Heart right ventricle (tissue), 16 donors: ENCODE results near the gene METTL26. TPM values are rescaled to one million over a fixed set of nuclear protein-coding genes. Genes with fewer than 3 reads are reported as not detected.

ENCODE experiments used
- ATAC-seq, 8 donors: fragments of 200-7000 bp; cut with Tn5 transposase; one replicate each; pipeline ENCODE4 v1.9.1; 2020; ENCODE audit warnings: mild to moderate bottlenecking in 8 of 8, moderate library complexity in 8 of 8, moderate number of reproducible peaks in 1 of 8
- DNase-seq, 2 donors: peaks; one replicate each; pipeline ENCODE4 v3.0.0-alpha.2; 2020
- H3K27ac ChIP-seq, 10 donors: fragments of 200-600 bp; sonication (generic) in 2 of 10; one replicate each; pipeline versions ENCODE4 v1.5.0 to v1.8.0; 2020 to 2022; ENCODE audit warnings: mild to moderate bottlenecking in 3 of 10
- H3K27me3 ChIP-seq, 7 donors: fragments of 200-600 bp; one replicate each; pipeline ENCODE4 v1.8.0; 2021 to 2022; ENCODE audit warnings: mild to moderate bottlenecking in 2 of 7
- H3K36me3 ChIP-seq, 9 donors: fragments of 200-600 bp; sonication (generic) in 1 of 9; one replicate each; pipeline versions ENCODE4 v1.5.0 to v1.8.0; 2020 to 2022; ENCODE audit warnings: mild to moderate bottlenecking in 2 of 9
- H3K4me1 ChIP-seq, 9 donors: fragments of 200-600 bp; sonication (generic) in 1 of 9; one replicate each; pipeline versions ENCODE4 v1.5.0 to v1.8.0; 2020 to 2022; ENCODE audit warnings: mild to moderate bottlenecking in 4 of 9
- H3K4me3 ChIP-seq, 10 donors: fragments of 200-600 bp; sonication (generic) in 2 of 10; one replicate each; pipeline versions ENCODE4 v1.5.0 to v1.8.0; 2020 to 2022; ENCODE audit warnings: mild to moderate bottlenecking in 7 of 10, moderate library complexity in 2 of 10
- H3K9me3 ChIP-seq, 11 donors: fragments of 200-600 bp in 10 of 11; sonication (generic) in 2 of 11; one replicate each; pipeline versions ENCODE4 v1.5.0 to v1.8.0; 2013 to 2022; ENCODE audit warnings: mild to moderate bottlenecking in 2 of 11, control low read depth in 1 of 11, moderate library complexity in 1 of 11
- WGBS, 2 donors: extraction: QIAGEN DNeasy Blood & Tissue Kit; methylation state at CpG; one replicate each; pipeline ENCODE4 v1.1.7; 2013; ENCODE audit warnings: inconsistent platforms in 1 of 2; 5-methylcytosine and 5-hydroxymethylcytosine counted together
- intact Hi-C, 10 donors: fragments of 100-400 bp; cut with DNase I; formaldehyde crosslinking; loops; one replicate each; pipeline versions ENCODE4 v1.11.1 to v1.14.2; 2022
- polyA plus RNA-seq, 2 donors: library from polyadenylated mRNA; stranded (reverse); fragments of 200-250 nt; gene quantifications; one replicate each; pipeline ENCODE4 v1.2.3, GENCODE V29; 2013
- total RNA-seq, 10 donors: library from RNA; stranded (reverse); fragmentation: NEBNext Ultra II Directional in 3 of 10; extraction: Animal tissue kit (Norgen Biotek cat#: 25700) in 3 of 10; gene quantifications; one replicate each; pipeline versions ENCODE4 v1.2.1 to v1.2.4, GENCODE V29; 2021 to 2023
- TF ChIP-seq, protein P1 (sequence below), 9 donors: fragments of 200-600 bp; sonication (generic) in 2 of 9; IDR thresholded peaks; one replicate each; pipeline versions ENCODE4 v1.5.0 to v1.8.0; 2021 to 2022; ENCODE audit warnings: antibody characterized with exemption in 9 of 9, mild to moderate bottlenecking in 5 of 9, moderate library complexity in 1 of 9
- donor health status: Arrhythmogenic right ventricular cardiomyopathy.
- donor health status: ischemic (EF 13 %, LVEDD 7.1; RV severe dilation, severe dysfunction).
- donor health status: healthy with polysubstance abuse.
- donor health status: DM: no; HTN: yes; CAD: no.
- donor health status: DM: no; HTN: no; CAD: no.
- donor health status: ischemic (EF 25% LVEDD 6.9; RV normal size, moderate dysfunction).
- donor health status: ischemic (EF 25% LVEDD 5.7; RV mildly dilated, moderate dysfunction).
- donor health status: healthy.
- donor health status: DM: yes; HTN: yes; CAD: no.
- donor health status: Ischemic cardiomyopathy.
- donor health status: ischemic (EF 35%, LVEDD 5.7; RV mildly dilated, moderate dysfunction).
- donor health status: nonischemic (EF 11% LVEDD 7.7; RV severe dilation, severe dysfunction).
- donor health status: DM: yes; HTN: yes; CAD: no.
- donor health status: PGD.
- donor health status: ischemic (EF 29% LVEDD 5.4; RV normal size, mild dysfunction).
- donor health status: nonischemic (EF 23%, LVEDD 6.1; RV moderate dilation, normal function).

The METTL26 gene
- total and polyA plus RNA-seq, 12 donors, result 34.5 to 237 (median 44.8) TPM

DNA sequence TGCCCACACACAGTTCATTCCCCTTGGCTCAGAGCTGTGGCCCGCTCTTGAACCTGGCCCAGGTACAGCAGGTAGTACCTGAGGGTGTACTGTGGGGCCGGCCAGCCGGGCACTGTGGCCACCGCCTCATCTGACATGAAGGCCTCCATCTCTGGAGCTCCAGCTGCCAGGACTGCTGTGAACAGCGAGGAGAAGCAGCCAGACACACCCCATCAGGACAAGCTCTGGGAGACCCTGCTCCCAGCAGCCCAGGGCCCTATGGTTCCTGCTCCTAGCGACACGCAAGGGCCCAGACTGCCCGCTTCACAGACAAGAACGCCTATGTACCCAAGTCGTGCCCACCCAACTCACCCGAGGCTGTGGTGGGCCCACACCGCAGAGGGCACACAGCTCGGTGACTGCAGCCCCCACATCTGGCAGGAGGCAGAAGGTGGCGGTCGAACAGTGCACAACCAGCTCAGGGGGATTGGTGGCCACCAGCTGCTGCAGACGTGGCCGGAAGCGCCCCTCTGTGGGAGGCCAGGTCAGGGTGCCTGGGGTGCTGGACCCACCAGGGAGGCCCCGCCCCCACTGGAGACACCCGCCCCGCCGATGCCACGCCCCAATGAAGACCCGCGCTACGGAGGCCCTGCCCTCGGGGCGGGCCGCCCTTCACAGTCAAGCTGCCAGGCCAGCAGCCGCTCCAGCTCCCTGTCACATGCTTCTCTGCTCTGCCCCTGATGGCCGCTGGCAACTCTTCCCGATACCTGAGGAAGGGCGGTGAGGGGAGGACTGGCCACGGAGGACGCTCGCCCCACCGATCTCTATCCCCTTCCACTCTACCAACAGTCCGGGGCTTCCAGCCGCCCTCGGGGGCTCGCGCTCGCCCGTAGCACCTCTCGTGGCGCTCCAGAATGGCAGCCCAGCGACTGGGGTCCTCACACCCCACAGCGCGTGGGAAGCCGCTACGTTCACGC, 43.0 kb upstream of the METTL26 start:
- intact Hi-C loops, result no loop called here
- WGBS, 2 donors, result 22 to 24% methylated on average over 52 of the region's 52 CpGs
- no peaks in the 10 kb centered on the region for H3K9me3 ChIP-seq
- peaks cover 30 to 60% (median 51%) of the 10 kb centered on the region in 9 donors for H3K4me1 ChIP-seq
- peak; percentile 17 to 59 (median 40) for ATAC-seq
- TF ChIP-seq, protein P1, sequence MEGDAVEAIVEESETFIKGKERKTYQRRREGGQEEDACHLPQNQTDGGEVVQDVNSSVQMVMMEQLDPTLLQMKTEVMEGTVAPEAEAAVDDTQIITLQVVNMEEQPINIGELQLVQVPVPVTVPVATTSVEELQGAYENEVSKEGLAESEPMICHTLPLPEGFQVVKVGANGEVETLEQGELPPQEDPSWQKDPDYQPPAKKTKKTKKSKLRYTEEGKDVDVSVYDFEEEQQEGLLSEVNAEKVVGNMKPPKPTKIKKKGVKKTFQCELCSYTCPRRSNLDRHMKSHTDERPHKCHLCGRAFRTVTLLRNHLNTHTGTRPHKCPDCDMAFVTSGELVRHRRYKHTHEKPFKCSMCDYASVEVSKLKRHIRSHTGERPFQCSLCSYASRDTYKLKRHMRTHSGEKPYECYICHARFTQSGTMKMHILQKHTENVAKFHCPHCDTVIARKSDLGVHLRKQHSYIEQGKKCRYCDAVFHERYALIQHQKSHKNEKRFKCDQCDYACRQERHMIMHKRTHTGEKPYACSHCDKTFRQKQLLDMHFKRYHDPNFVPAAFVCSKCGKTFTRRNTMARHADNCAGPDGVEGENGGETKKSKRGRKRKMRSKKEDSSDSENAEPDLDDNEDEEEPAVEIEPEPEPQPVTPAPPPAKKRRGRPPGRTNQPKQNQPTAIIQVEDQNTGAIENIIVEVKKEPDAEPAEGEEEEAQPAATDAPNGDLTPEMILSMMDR (IDR thresholded peaks at IDR 0.05), result no peak
- peak; percentile 74 to 82 for DNase-seq
- H3K4me3 ChIP-seq, result peak overlapping the region; percentile 19 to 95 (median 68)
- peaks cover 0 to 24% (median 18%) of the 10 kb centered on the region in 9 donors for H3K36me3 ChIP-seq
- H3K27me3 ChIP-seq, result peaks cover 0 to 22% (median 0%) of the 10 kb centered on the region in 7 donors
- H3K27ac ChIP-seq, result peak overlapping the region; percentile 54 to 97 (median 91)

DNA sequence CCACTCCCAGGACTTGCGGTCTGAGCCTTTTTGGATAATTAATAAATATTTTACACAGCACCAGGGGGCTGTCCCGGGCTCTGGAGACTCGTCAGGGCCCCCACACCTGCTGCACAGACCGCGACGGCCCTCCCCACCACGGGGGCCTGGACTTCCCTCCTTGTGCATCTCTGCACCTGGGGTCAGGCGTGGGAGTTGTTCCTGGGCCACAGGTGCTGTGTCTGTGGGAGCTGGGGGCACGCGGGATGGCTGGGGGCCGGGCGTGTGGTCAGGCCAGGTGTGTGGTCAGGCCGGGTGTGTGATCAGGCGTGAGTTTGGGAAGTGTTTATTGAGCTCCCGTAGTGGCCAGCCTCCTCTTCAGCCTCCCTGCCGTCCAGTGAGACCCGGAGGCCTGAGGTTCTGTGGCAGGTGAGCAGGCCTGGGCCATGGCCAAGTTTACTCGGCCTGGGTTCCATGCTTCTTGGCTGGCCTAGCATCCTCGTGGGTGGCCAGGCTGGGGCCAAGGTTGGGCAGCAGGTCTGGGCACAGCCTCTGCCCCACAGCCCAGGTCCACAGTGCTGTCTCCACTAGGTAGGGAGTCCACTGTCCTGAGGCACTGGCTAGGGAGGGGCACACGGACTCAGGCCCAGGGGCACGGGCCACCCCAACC, 42.2 kb upstream of the METTL26 start:
- Histone ChIP-seq H3K4me1 (peaks cover 25 to 56% (median 48%) of the 10 kb centered on the region in 9 donors), H3K36me3 (peaks cover 0 to 32% (median 20%) of the 10 kb centered on the region in 9 donors), H3K27me3 (peaks cover 0 to 22% (median 0%) of the 10 kb centered on the region in 7 donors), H3K27ac (peak overlapping the region in 2 of 10 donors; percentile 75 to 90), H3K4me3 (no peak overlapping the region), H3K9me3 (no peaks in the 10 kb centered on the region)
- TF ChIP-seq, protein P1 (IDR thresholded peaks at IDR 0.05), result no peak
- 73 to 83% methylated on average over 21 of the region's 21 CpGs for WGBS, 2 donors
- DNase-seq (no peak), ATAC-seq (peak in 1 of 8 donors; percentile 1)
- intact Hi-C loops, result no loop called here

DNA sequence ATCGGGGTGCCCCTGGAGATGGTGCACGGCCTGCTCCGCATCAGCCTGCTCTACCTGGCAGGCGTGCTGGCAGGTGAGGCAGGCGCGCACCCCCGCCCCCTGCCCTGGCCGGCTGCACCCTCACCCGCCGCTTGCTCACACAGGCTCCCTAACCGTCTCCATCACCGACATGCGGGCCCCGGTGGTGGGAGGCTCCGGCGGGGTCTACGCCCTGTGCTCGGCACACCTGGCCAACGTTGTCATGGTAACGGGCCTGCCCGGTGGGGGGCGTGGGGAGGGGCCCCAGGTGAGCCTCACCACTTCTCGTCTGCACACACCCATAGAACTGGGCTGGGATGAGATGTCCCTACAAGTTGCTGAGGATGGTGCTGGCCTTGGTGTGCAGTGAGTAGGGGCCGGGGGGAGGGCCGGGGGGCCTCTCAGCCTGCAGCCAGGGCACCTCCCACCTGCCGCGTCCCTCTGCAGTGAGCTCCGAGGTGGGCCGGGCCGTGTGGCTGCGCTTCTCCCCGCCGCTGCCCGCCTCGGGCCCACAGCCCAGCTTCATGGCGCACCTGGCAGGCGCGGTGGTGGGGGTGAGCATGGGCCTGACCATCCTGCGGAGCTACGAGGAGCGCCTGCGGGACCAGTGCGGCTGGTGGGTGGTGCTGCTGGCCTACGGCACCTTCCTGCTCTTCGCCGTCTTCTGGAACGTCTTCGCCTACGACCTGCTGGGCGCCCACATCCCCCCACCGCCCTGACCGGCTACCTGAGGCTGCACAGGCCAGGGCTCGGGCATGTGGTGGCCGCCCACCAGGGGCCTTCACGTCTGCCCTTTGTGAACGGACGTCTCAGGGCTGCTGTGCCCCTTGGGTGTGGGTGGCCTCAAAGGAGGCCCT, 41.4 kb upstream of the METTL26 start:
- intact Hi-C loops, result no loop called here
- ATAC-seq (no peak), DNase-seq (no peak)
- TF ChIP-seq, protein P1 (IDR thresholded peaks at IDR 0.05), result no peak
- peaks cover 0 to 32% (median 21%) of the 10 kb centered on the region in 9 donors for H3K36me3 ChIP-seq
- 54 to 60% methylated on average over 56 to 57 of the region's 57 CpGs for WGBS, 2 donors
- peaks cover 0 to 22% (median 0%) of the 10 kb centered on the region in 7 donors for H3K27me3 ChIP-seq
- H3K9me3 ChIP-seq, result no peaks in the 10 kb centered on the region
- H3K4me1 ChIP-seq, result peaks cover 24 to 48% (median 40%) of the 10 kb centered on the region in 9 donors
- H3K27ac ChIP-seq, result no peak overlapping the region
- H3K4me3 ChIP-seq, result no peak overlapping the region
